HL-60/S4 treated with retinoic acid at 250 ng/mL for 4 days and 3 days (cell line): ENCODE results near the gene SLC22A3.

Source experiments
- in situ Hi-C: fragments of 300-500 bp; cut with MboI; formaldehyde crosslinking; loops from 2 replicates; pipeline ENCODE4 v1.7.0; 2022; ENCODE audit warnings: low sequenced_read_pairs

The SLC22A3 gene

DNA sequence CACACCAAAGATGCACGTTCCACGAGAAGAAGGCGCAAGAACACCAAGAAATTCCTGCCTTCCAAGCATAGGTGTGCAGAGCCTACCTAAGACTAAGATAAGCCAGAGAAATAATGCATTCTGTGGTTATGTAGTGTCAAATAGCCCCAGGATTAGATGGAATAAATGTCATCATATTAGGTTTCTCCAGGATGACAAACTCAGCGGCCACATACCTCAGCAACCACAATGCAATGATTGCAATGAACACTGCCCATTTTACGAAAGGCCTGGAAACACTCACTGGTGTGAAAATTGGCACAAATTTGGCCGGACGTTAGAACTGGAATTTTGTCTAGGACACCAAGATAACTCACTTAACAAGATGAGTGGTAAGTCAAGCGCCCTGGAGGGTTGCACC is 129.7 kb downstream of the SLC22A3 start:
- in situ Hi-C loops: no loop called here

GRCh38 chr6:160487116-160487515 is 138.9 kb downstream of the SLC22A3 start:
- in situ Hi-C loops: no loop called here

DNA sequence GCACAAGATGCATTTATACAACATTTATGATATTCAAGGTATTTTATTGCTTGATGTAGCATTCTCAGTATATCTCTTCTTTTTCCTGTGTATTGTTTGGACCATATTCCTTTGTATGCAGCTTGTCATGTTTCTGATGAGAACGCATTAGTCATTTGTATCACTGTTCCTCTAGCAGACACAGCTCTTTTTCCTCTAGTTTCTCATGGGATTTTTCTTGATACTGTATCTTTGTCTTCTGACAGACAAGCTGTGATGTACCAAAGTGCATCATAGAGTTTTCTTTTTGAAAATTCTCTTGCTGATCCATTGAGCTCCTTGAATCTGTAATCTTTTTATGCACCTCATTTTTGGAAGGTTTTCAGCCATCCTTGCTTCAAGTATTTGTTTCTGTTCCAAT is 140.9 kb downstream of the SLC22A3 start:
- in situ Hi-C loops: no loop called here

GRCh38 chr6:160494576-160494975 is 146.4 kb downstream of the SLC22A3 start:
- in situ Hi-C loops: no loop called here

DNA sequence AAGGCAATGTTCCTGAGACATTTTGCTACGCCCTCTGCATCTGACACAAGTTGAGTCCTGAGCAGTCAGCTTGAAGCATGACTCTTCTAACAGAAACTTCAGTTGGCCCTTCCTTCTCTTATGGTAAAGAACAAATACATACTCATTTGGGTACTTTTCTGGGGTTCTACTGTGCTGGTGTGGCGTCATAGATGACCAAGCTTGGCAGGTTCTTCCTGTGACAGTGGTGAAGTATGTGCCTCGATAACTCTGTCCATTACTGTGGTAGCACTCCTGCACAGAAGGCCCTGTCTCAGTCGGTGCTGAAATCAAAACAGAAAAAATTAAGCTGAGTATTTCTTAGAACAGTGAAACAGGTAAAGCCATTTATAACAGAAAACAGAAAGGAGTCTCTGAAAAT is 152.5 kb downstream of the SLC22A3 start:
- in situ Hi-C loops: no loop called here
